ENCODE data around the gene RSBN1L. TPM values are rescaled to one million over a fixed set of nuclear protein-coding genes. Genes with fewer than 3 reads are reported as not detected.

The RSBN1L gene
- total RNA-seq, 4 donors from 2014 or later, result 18.7 to 40.8 (median 25.9) TPM

- 100% methylated on average over 1 to 2 of the region's 2 CpGs for WGBS, 2 donors (ENCODE audit: low coverage in 1 of 2)
- no peaks in the 10 kb centered on the region for H3K9me3 ChIP-seq
- ATAC-seq, result no peak
- H3K4me1 ChIP-seq, result peaks cover 0 to 17% (median 0%) of the 10 kb centered on the region in 3 donors
- no peak overlapping the region for H3K4me3 ChIP-seq
- TF ChIP-seq EP300 (IDR thresholded peaks at IDR 0.05) (no peak), CTCF (IDR thresholded peaks at IDR 0.05) (no peak), POLR2AphosphoS5 (IDR thresholded peaks at IDR 0.05) (no peak), POLR2A (IDR thresholded peaks at IDR 0.05) (no peak)
- H3K27me3 ChIP-seq, result no peaks in the 10 kb centered on the region
- peaks cover 0 to 28% of the 10 kb centered on the region in 2 donors for H3K36me3 ChIP-seq
- no peak overlapping the region for H3K27ac ChIP-seq
These were observed 50.5 kb downstream of the RSBN1L start for GRCh38 chr7:77746824-77747165.

DNA sequence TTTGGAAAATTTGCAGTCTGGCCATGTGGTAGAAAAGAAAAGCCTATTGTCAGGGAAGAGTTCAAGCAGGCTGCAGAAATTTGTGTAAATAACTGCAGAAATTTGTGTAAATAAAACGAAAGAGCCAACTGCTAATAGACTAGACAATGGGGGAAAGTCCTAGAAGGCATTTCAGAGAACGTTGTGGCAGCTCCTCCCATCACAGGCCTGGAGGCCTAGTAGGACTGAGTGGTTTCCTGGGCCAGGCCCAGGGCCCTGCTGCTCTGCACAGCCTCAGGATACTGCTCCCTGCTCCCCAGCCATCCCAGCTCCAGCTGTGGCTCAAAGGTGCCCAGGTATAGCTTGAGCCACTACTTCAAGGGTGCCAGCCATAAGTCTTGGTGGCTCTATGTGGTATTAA lies 50.9 kb downstream of the RSBN1L start:
- ATAC-seq, result no peak
- no peaks in the 10 kb centered on the region for H3K9me3 ChIP-seq
- H3K27ac ChIP-seq, result no peak overlapping the region
- H3K36me3 ChIP-seq, result peaks cover 0 to 27% of the 10 kb centered on the region in 2 donors
- WGBS, 2 donors (ENCODE audit: low coverage in 1 of 2), result 34 to 60% methylated on average over 1 to 2 of the region's 2 CpGs
- H3K27me3 ChIP-seq, result no peaks in the 10 kb centered on the region
- peaks cover 0 to 20% (median 0%) of the 10 kb centered on the region in 3 donors for H3K4me1 ChIP-seq
- TF ChIP-seq EP300 (IDR thresholded peaks at IDR 0.05) (no peak), POLR2A (IDR thresholded peaks at IDR 0.05) (no peak), CTCF (IDR thresholded peaks at IDR 0.05) (no peak), POLR2AphosphoS5 (IDR thresholded peaks at IDR 0.05) (no peak)
- no peak overlapping the region for H3K4me3 ChIP-seq

DNA sequence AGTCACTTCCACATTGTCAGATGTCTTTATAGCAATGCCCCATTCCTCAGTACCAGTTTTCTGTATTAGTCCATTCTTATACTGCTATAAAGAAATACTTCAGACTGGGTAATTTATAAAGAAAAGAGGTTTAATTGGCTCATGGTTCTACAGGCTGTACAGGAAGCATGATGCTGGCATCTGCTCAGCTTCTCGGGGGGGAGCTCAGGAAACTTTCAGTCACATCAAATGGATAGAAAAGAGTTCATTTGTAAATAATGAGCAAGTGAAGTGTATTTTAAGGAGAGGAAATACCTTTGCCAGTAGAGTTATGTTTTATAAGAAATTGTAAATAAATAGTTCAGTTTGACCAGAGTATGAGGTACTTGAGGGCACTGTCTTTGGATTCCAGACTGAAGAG lies 51.5 kb downstream of the RSBN1L start:
- TF ChIP-seq POLR2AphosphoS5 (IDR thresholded peaks at IDR 0.05) (no peak), POLR2A (IDR thresholded peaks at IDR 0.05) (no peak), EP300 (IDR thresholded peaks at IDR 0.05) (no peak), CTCF (IDR thresholded peaks at IDR 0.05) (no peak)
- H3K9me3 ChIP-seq, result no peaks in the 10 kb centered on the region
- H3K27me3 ChIP-seq, result no peaks in the 10 kb centered on the region
- no peak overlapping the region for H3K4me3 ChIP-seq
- H3K27ac ChIP-seq, result no peak overlapping the region
- peaks cover 0 to 22% of the 10 kb centered on the region in 2 donors for H3K36me3 ChIP-seq
- peaks cover 0 to 25% (median 0%) of the 10 kb centered on the region in 3 donors for H3K4me1 ChIP-seq
- no peak for ATAC-seq
- WGBS, 2 donors (ENCODE audit: low coverage in 1 of 2), result 75% methylated on average over 1 of the region's 1 CpG; no CpG with 5 or more reads in 1 of the 2 donors

GRCh38 chr7:77752016-77752415 lies 55.8 kb downstream of the RSBN1L start:
- Histone ChIP-seq H3K27me3 (no peaks in the 10 kb centered on the region), H3K27ac (no peak overlapping the region), H3K36me3 (peaks cover 0 to 21% of the 10 kb centered on the region in 2 donors), H3K9me3 (no peaks in the 10 kb centered on the region), H3K4me1 (peaks cover 0 to 43% (median 0%) of the 10 kb centered on the region in 3 donors), H3K4me3 (no peak overlapping the region)
- ATAC-seq, result no peak
- WGBS, 2 donors (ENCODE audit: low coverage in 1 of 2), result 48 to 73% methylated on average over 2 of the region's 2 CpGs
- no peak for TF ChIP-seq EP300 (IDR thresholded peaks at IDR 0.05)
- TF ChIP-seq CTCF (IDR thresholded peaks at IDR 0.05), result no peak
- TF ChIP-seq POLR2AphosphoS5 (IDR thresholded peaks at IDR 0.05), result no peak
- no peak for TF ChIP-seq POLR2A (IDR thresholded peaks at IDR 0.05)

DNA sequence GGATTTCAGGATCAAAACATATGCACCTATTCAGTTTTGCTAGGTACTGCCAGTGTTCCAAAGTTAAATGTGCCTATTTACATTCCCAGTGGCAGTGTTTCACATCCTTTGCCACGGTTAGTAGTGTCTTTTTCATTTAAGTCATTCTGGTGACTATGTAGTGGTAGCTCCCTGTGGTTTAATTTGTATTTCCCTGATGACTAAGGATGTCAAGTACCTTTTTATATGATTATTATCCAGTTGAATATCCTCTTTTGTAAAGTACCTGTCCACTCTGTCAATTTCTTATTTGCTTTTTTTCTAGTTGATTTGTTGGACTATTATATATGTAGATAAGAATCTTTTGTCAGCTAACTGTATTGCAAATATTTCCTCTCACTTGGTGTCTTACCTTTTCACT lies 56.9 kb downstream of the RSBN1L start:
- Histone ChIP-seq H3K36me3 (peaks cover 0 to 21% of the 10 kb centered on the region in 2 donors), H3K27ac (no peak overlapping the region), H3K9me3 (no peaks in the 10 kb centered on the region), H3K4me1 (peaks cover 0 to 43% (median 0%) of the 10 kb centered on the region in 3 donors), H3K27me3 (no peaks in the 10 kb centered on the region), H3K4me3 (no peak overlapping the region)
- TF ChIP-seq POLR2AphosphoS5 (IDR thresholded peaks at IDR 0.05) (no peak), POLR2A (IDR thresholded peaks at IDR 0.05) (no peak), CTCF (IDR thresholded peaks at IDR 0.05) (no peak)
- 50 to 53% methylated on average over 1 of the region's 1 CpG for WGBS, 2 donors (ENCODE audit: low coverage in 1 of 2)
- ATAC-seq, result no peak

Measured in gastroesophageal sphincter (tissue), 4 donors.